Measurements from ENCODE around the gene MAST2. TPM values are rescaled to one million over a fixed set of nuclear protein-coding genes. Genes with fewer than 3 reads are reported as not detected.

MAST2 gene
- total RNA-seq, 4 donors from 2014 or later = 31.1 to 76.9 (median 73.4) TPM

DNA sequence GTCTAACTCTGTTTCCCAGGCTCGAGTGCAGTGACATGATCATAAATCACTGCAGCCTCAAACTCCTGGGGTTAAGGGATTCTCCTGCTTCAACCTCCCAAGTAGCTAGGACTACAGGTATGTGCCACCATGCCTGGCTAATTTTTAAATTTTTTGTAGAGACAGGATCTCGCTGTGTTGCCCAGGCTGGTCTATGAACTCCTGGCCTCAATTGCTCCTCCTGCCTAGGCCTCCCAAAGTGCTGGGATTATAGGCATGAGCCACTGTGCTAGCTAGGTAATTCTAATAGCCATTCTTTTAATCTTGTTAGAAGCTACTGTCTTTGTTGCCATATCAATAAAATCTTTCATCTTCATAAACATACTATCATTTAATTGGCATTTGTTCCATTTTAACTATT is 13.8 kb upstream of the MAST2 start:
- H3K27me3 ChIP-seq = no peaks in the 10 kb centered on the region
- no peak for ATAC-seq
- H3K27ac ChIP-seq = no peak overlapping the region
- WGBS, 2 donors (ENCODE audit: low coverage in 1 of 2) = 40 to 65% methylated on average over 1 to 2 of the region's 2 CpGs
- no peaks in the 10 kb centered on the region for H3K36me3 ChIP-seq
- no peaks in the 10 kb centered on the region for H3K9me3 ChIP-seq
- no peak overlapping the region for H3K4me3 ChIP-seq
- no peaks in the 10 kb centered on the region for H3K4me1 ChIP-seq
- no peak for TF ChIP-seq EP300 (IDR thresholded peaks at IDR 0.05)
- TF ChIP-seq POLR2AphosphoS5 (IDR thresholded peaks at IDR 0.05) = no peak
- TF ChIP-seq, protein P1, sequence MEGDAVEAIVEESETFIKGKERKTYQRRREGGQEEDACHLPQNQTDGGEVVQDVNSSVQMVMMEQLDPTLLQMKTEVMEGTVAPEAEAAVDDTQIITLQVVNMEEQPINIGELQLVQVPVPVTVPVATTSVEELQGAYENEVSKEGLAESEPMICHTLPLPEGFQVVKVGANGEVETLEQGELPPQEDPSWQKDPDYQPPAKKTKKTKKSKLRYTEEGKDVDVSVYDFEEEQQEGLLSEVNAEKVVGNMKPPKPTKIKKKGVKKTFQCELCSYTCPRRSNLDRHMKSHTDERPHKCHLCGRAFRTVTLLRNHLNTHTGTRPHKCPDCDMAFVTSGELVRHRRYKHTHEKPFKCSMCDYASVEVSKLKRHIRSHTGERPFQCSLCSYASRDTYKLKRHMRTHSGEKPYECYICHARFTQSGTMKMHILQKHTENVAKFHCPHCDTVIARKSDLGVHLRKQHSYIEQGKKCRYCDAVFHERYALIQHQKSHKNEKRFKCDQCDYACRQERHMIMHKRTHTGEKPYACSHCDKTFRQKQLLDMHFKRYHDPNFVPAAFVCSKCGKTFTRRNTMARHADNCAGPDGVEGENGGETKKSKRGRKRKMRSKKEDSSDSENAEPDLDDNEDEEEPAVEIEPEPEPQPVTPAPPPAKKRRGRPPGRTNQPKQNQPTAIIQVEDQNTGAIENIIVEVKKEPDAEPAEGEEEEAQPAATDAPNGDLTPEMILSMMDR (IDR thresholded peaks at IDR 0.05) = no peak
- no peak for TF ChIP-seq POLR2A (IDR thresholded peaks at IDR 0.05)

DNA sequence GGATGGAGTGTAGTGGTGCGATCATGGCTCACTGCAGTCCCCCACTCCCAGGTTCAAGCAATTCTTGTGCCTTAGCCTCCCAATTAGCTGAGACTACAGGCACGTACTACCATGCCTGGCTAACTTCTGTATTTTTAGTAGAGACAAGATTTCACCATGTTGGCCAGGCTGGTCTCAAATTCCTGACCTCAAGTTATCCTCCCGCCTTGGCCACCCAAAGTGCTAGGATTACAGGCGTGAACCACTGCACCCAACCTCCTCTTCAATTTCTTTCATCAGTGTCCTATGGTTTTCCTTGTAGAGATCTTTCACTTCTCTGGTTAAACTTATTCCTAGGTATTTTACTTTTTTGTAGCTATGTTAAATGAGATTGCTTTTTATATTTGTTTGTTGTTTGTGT is 10.7 kb upstream of the MAST2 start:
- Histone ChIP-seq H3K9me3 (no peaks in the 10 kb centered on the region), H3K27ac (no peak overlapping the region), H3K36me3 (no peaks in the 10 kb centered on the region), H3K4me1 (no peaks in the 10 kb centered on the region), H3K27me3 (no peaks in the 10 kb centered on the region), H3K4me3 (no peak overlapping the region)
- no peak for ATAC-seq
- TF ChIP-seq, protein P1 (IDR thresholded peaks at IDR 0.05) = no peak
- no peak for TF ChIP-seq POLR2A (IDR thresholded peaks at IDR 0.05)
- TF ChIP-seq POLR2AphosphoS5 (IDR thresholded peaks at IDR 0.05) = no peak
- no peak for TF ChIP-seq EP300 (IDR thresholded peaks at IDR 0.05)
- WGBS, 2 donors (ENCODE audit: low coverage in 1 of 2) = 78 to 86% methylated on average over 3 to 4 of the region's 4 CpGs

DNA sequence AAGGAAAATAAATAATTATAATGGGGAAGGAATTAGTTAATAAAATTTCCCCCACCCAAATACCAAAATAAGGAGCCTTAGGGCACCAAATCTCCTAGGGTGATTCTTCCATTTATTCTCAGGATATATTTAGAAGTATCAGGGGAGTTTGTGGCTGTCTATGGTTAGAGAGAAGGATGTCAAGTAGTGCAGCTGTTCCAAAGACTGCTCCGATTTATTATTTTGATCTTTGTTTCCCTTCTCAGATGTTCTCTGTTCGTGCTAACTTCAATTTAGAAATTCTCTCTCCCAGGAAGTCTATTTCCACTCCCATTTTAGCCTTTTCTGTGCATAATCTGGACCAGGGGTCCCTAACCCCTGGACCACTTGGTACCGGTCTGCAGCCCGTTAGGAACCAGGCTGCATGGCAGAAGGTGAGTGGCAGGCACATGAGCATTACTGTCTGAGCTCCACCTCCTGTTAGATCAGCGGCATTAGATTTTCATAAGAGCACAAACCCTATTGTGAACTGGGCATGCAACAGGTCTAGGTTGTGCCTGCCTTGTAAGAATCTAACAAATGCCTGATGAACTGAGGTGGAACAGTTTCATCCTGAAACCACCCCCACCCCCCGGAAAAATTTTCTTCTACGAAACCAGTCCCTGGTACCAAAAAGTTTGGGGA is 9.3 kb upstream of the MAST2 start:
- H3K27me3 ChIP-seq = no peaks in the 10 kb centered on the region
- no peak overlapping the region for H3K27ac ChIP-seq
- 40 to 42% methylated on average over 2 to 6 of the region's 7 CpGs for WGBS, 2 donors (ENCODE audit: low coverage in 1 of 2)
- H3K36me3 ChIP-seq = no peaks in the 10 kb centered on the region
- no peaks in the 10 kb centered on the region for H3K9me3 ChIP-seq
- H3K4me3 ChIP-seq = no peak overlapping the region
- H3K4me1 ChIP-seq = no peaks in the 10 kb centered on the region
- ATAC-seq = no peak
- TF ChIP-seq POLR2AphosphoS5 (IDR thresholded peaks at IDR 0.05) = no peak
- TF ChIP-seq EP300 (IDR thresholded peaks at IDR 0.05) = no peak
- TF ChIP-seq POLR2A (IDR thresholded peaks at IDR 0.05) = no peak
- TF ChIP-seq, protein P1 (IDR thresholded peaks at IDR 0.05) = no peak

DNA sequence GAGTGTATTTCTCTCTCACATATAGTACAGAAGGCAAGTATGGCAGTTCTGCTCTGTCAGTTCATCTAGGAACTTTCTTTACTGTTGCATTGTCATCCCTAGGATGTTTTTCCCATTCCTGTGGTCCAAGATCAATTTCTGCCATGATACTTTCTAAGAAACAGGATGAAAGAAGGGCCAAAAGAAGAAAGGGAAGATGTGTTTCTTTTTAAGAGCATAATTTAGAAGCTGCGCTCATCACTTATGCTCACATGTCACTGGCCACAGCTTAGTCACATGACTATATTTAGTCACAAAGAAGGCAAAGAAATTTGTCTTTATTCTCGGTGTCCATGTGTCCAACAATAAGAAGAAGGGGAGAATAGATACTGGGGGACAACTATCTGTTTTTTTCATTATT is 7.0 kb upstream of the MAST2 start:
- WGBS, 2 donors (ENCODE audit: low coverage in 1 of 2) = 63 to 86% methylated on average over 2 of the region's 2 CpGs
- ATAC-seq = no peak
- H3K27me3 ChIP-seq = no peaks in the 10 kb centered on the region
- H3K9me3 ChIP-seq = no peaks in the 10 kb centered on the region
- H3K27ac ChIP-seq = no peak overlapping the region
- H3K36me3 ChIP-seq = no peaks in the 10 kb centered on the region
- H3K4me1 ChIP-seq = no peaks in the 10 kb centered on the region
- TF ChIP-seq, protein P1 (IDR thresholded peaks at IDR 0.05) = no peak
- TF ChIP-seq POLR2AphosphoS5 (IDR thresholded peaks at IDR 0.05) (no peak), EP300 (IDR thresholded peaks at IDR 0.05) (no peak), POLR2A (IDR thresholded peaks at IDR 0.05) (no peak)
- no peak overlapping the region for H3K4me3 ChIP-seq

DNA sequence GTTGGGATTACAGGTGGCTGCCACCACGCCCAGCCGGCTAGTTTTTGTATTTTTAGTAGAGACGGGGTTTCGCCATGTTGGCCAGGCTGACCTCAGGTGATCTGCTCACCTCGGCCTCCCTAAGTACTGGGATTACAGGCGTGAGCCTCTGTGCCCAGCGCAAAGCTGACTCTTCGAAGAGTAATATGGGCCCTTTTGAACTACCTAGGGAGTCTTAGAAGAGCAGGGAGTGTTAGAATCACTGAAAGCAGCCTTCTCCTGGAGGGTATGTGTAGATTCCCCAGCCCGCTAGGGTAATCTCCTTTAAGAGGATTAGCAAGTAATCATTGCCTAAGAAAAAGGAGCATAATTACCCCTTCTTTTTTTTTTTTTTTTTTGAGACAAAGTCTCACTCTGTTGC is 6.5 kb upstream of the MAST2 start:
- no peak for ATAC-seq
- no peaks in the 10 kb centered on the region for H3K27me3 ChIP-seq
- no peaks in the 10 kb centered on the region for H3K4me1 ChIP-seq
- no peak overlapping the region for H3K4me3 ChIP-seq
- H3K9me3 ChIP-seq = no peaks in the 10 kb centered on the region
- 79 to 100% methylated on average over 3 to 9 of the region's 9 CpGs for WGBS, 2 donors (ENCODE audit: low coverage in 1 of 2)
- H3K36me3 ChIP-seq = no peaks in the 10 kb centered on the region
- H3K27ac ChIP-seq = no peak overlapping the region
- TF ChIP-seq POLR2A (IDR thresholded peaks at IDR 0.05) (no peak), POLR2AphosphoS5 (IDR thresholded peaks at IDR 0.05) (no peak), EP300 (IDR thresholded peaks at IDR 0.05) (no peak)
- TF ChIP-seq, protein P1 (IDR thresholded peaks at IDR 0.05) = no peak
